ENCODE measurements around the gene C16orf82.

The C16orf82 gene

GRCh38 chr16:27066668-27067537 is at the start of gene C16orf82:
Gene C16orf82 (plus strand): TSS chr16:27066927.
- DNase-seq (ENCODE audit: low read depth, low spot score) = no peak
- Histone ChIP-seq H3K4me1 (ENCODE audit: insufficient read depth, insufficient read length) (peaks cover 5% of the 10 kb centered on the region), H3K36me3 (ENCODE audit: insufficient read depth, insufficient read length, low read length) (no peaks in the 10 kb centered on the region), H3K4me3 (ENCODE audit: insufficient read length, low read depth) (no peak within 1 kb of the TSS), H3K9ac (ENCODE audit: insufficient read length, low read depth) (peak within 1 kb of the TSS; percentile 3), H3K9me3 (ENCODE audit: insufficient read depth, low read length) (no peaks in the 10 kb centered on the region), H3K27me3 (ENCODE audit: insufficient read depth, insufficient read length) (no peaks in the 10 kb centered on the region)
- TF ChIP-seq SUZ12 (IDR thresholded peaks at IDR 0.05; ENCODE audit: extremely low read depth, insufficient read depth, insufficient read length) = no peak
- TF ChIP-seq YY1 (IDR thresholded peaks at IDR 0.05; ENCODE audit: insufficient read depth, insufficient read length) = no peak
- TF ChIP-seq ZNF274 (IDR thresholded peaks at IDR 0.05; ENCODE audit: low read depth, low read length) = no peak

GRCh38 chr16:27020031-27020430 is 46.7 kb upstream of the C16orf82 start:
- TF ChIP-seq SUZ12 (IDR thresholded peaks at IDR 0.05; ENCODE audit: extremely low read depth, insufficient read depth, insufficient read length) (no peak), YY1 (IDR thresholded peaks at IDR 0.05; ENCODE audit: insufficient read depth, insufficient read length) (no peak), ZNF274 (IDR thresholded peaks at IDR 0.05; ENCODE audit: low read depth, low read length) (no peak)
- no peaks in the 10 kb centered on the region for H3K27me3 ChIP-seq (ENCODE audit: insufficient read depth, insufficient read length)
- no peaks in the 10 kb centered on the region for H3K36me3 ChIP-seq (ENCODE audit: insufficient read depth, insufficient read length, low read length)
- no peak for DNase-seq (ENCODE audit: low read depth, low spot score)
- H3K4me1 ChIP-seq (ENCODE audit: insufficient read depth, insufficient read length) = no peaks in the 10 kb centered on the region
- no peaks in the 10 kb centered on the region for H3K9me3 ChIP-seq (ENCODE audit: insufficient read depth, low read length)
- no peak overlapping the region for H3K4me3 ChIP-seq (ENCODE audit: insufficient read length, low read depth)
- H3K9ac ChIP-seq (ENCODE audit: insufficient read length, low read depth) = no peak overlapping the region

DNA sequence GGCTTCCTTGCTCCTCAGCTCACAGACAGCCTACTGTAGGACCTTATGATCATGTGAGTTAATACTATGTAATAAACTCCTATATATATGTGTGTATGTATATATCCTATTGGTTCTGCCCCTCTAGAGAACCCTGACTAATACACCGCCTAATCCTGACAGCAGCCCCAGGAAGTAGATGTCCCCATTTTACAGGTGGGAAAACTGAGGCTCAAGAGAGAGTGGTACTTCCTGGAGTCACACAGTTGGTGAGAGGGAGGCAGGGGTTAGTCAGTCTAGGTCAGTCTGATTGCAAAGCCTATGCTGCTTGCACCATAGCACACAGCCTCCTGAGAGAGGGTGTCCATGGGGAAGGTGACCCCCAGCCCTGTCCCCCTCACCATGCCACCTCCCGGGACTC is 42.7 kb upstream of the C16orf82 start:
- TF ChIP-seq SUZ12 (IDR thresholded peaks at IDR 0.05; ENCODE audit: extremely low read depth, insufficient read depth, insufficient read length) (no peak), ZNF274 (IDR thresholded peaks at IDR 0.05; ENCODE audit: low read depth, low read length) (no peak), YY1 (IDR thresholded peaks at IDR 0.05; ENCODE audit: insufficient read depth, insufficient read length) (no peak)
- H3K27me3 ChIP-seq (ENCODE audit: insufficient read depth, insufficient read length) = peaks cover 2% of the 10 kb centered on the region
- no peak overlapping the region for H3K4me3 ChIP-seq (ENCODE audit: insufficient read length, low read depth)
- DNase-seq (ENCODE audit: low read depth, low spot score) = no peak
- no peaks in the 10 kb centered on the region for H3K9me3 ChIP-seq (ENCODE audit: insufficient read depth, low read length)
- no peaks in the 10 kb centered on the region for H3K4me1 ChIP-seq (ENCODE audit: insufficient read depth, insufficient read length)
- no peak overlapping the region for H3K9ac ChIP-seq (ENCODE audit: insufficient read length, low read depth)
- no peaks in the 10 kb centered on the region for H3K36me3 ChIP-seq (ENCODE audit: insufficient read depth, insufficient read length, low read length)

DNA sequence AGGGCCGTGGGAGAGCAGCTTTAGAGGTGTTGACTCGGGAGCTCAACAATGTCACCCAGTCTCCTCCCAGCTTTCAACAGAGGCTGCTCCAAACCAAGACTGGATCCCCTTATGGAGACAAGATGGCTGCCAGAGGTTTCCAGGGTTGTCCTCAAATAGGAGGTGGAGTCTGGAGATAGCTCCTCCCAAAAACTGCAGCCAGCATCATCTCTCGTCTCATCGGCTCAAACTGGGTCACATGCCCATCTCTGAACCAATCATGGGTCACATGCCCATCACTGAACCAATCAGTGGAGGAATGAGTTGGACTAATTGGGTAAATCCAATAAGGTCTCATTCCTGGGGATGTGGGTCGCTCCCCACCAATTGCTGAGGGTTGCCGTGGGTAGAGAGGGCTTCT is 41.1 kb upstream of the C16orf82 start:
- no peak overlapping the region for H3K4me3 ChIP-seq (ENCODE audit: insufficient read length, low read depth)
- no peaks in the 10 kb centered on the region for H3K36me3 ChIP-seq (ENCODE audit: insufficient read depth, insufficient read length, low read length)
- no peaks in the 10 kb centered on the region for H3K4me1 ChIP-seq (ENCODE audit: insufficient read depth, insufficient read length)
- TF ChIP-seq ZNF274 (IDR thresholded peaks at IDR 0.05; ENCODE audit: low read depth, low read length) (no peak), SUZ12 (IDR thresholded peaks at IDR 0.05; ENCODE audit: extremely low read depth, insufficient read depth, insufficient read length) (no peak), YY1 (IDR thresholded peaks at IDR 0.05; ENCODE audit: insufficient read depth, insufficient read length) (no peak)
- H3K9ac ChIP-seq (ENCODE audit: insufficient read length, low read depth) = no peak overlapping the region
- DNase-seq (ENCODE audit: low read depth, low spot score) = no peak
- H3K9me3 ChIP-seq (ENCODE audit: insufficient read depth, low read length) = no peaks in the 10 kb centered on the region
- H3K27me3 ChIP-seq (ENCODE audit: insufficient read depth, insufficient read length) = peaks cover 2% of the 10 kb centered on the region

DNA sequence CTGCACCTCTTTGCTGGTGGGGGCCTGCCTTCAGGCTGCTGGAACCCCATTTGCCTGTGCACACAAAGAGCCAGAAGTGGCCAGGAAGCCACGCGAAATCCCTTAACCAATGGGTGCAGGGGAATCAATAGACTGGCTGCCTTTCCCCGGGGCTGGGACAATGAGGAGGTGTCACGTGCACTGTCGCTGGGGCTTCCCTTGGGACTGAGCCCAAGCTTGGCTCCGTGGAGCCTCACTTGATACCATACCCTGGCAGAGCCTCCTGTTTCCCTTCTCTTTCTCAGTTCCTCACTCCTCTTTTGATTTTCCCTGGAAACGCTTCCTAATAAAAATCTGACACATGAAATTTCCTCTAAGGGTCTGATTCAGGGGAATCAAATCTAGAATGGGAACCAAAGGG is 38.8 kb upstream of the C16orf82 start:
- Histone ChIP-seq H3K4me3 (ENCODE audit: insufficient read length, low read depth) (no peak overlapping the region), H3K4me1 (ENCODE audit: insufficient read depth, insufficient read length) (no peaks in the 10 kb centered on the region), H3K27me3 (ENCODE audit: insufficient read depth, insufficient read length) (peaks cover 2% of the 10 kb centered on the region), H3K9me3 (ENCODE audit: insufficient read depth, low read length) (no peaks in the 10 kb centered on the region), H3K36me3 (ENCODE audit: insufficient read depth, insufficient read length, low read length) (no peaks in the 10 kb centered on the region), H3K9ac (ENCODE audit: insufficient read length, low read depth) (no peak overlapping the region)
- no peak for DNase-seq (ENCODE audit: low read depth, low spot score)
- TF ChIP-seq SUZ12 (IDR thresholded peaks at IDR 0.05; ENCODE audit: extremely low read depth, insufficient read depth, insufficient read length) = no peak

- TF ChIP-seq ZNF274 (IDR thresholded peaks at IDR 0.05; ENCODE audit: low read depth, low read length) (no peak), SUZ12 (IDR thresholded peaks at IDR 0.05; ENCODE audit: extremely low read depth, insufficient read depth, insufficient read length) (no peak), YY1 (IDR thresholded peaks at IDR 0.05; ENCODE audit: insufficient read depth, insufficient read length) (no peak)
- H3K27me3 ChIP-seq (ENCODE audit: insufficient read depth, insufficient read length) = peaks cover 2% of the 10 kb centered on the region
- H3K4me1 ChIP-seq (ENCODE audit: insufficient read depth, insufficient read length) = no peaks in the 10 kb centered on the region
- no peak overlapping the region for H3K4me3 ChIP-seq (ENCODE audit: insufficient read length, low read depth)
- no peak for DNase-seq (ENCODE audit: low read depth, low spot score)
- no peaks in the 10 kb centered on the region for H3K9me3 ChIP-seq (ENCODE audit: insufficient read depth, low read length)
- H3K9ac ChIP-seq (ENCODE audit: insufficient read length, low read depth) = no peak overlapping the region
- H3K36me3 ChIP-seq (ENCODE audit: insufficient read depth, insufficient read length, low read length) = no peaks in the 10 kb centered on the region
Measured at GRCh38 chr16:27028591-27029110, 38.1 kb upstream of the C16orf82 start.

DNA sequence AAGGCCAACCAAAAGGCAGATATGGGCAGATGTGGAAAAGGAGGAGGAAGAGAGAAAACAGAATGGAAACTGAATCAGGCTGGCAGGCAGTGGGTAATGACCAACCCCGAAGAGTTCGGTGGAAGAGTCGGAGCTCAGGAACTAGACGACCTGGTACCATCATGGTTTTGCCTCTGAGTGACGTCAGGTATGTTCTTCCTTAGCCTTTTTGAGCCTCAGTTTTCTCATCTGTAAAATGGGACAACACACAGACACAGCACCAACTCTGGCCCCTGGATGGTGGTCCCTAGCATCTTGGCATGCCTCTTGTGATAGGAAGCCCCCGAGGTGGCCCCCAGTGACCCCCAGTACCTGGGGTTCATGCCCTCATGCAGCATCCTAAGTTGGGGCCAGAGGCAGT is 37.2 kb upstream of the C16orf82 start:
- H3K4me3 ChIP-seq (ENCODE audit: insufficient read length, low read depth) = no peak overlapping the region
- DNase-seq (ENCODE audit: low read depth, low spot score) = no peak
- TF ChIP-seq YY1 (IDR thresholded peaks at IDR 0.05; ENCODE audit: insufficient read depth, insufficient read length) (no peak), SUZ12 (IDR thresholded peaks at IDR 0.05; ENCODE audit: extremely low read depth, insufficient read depth, insufficient read length) (no peak), ZNF274 (IDR thresholded peaks at IDR 0.05; ENCODE audit: low read depth, low read length) (no peak)
- peaks cover 2% of the 10 kb centered on the region for H3K27me3 ChIP-seq (ENCODE audit: insufficient read depth, insufficient read length)
- no peak overlapping the region for H3K9ac ChIP-seq (ENCODE audit: insufficient read length, low read depth)
- H3K9me3 ChIP-seq (ENCODE audit: insufficient read depth, low read length) = no peaks in the 10 kb centered on the region
- no peaks in the 10 kb centered on the region for H3K36me3 ChIP-seq (ENCODE audit: insufficient read depth, insufficient read length, low read length)
- no peaks in the 10 kb centered on the region for H3K4me1 ChIP-seq (ENCODE audit: insufficient read depth, insufficient read length)
